Heart right ventricle (tissue), 16 donors: Measurements from ENCODE around the gene ADCY2. TPM values are rescaled to one million over a fixed set of nuclear protein-coding genes. Genes with fewer than 3 reads are reported as not detected.

ENCODE experiments used
- ATAC-seq, 8 donors: fragments of 200-7000 bp; cut with Tn5 transposase; one replicate each; pipeline ENCODE4 v1.9.1; 2020; ENCODE audit warnings: mild to moderate bottlenecking in 8 of 8, moderate library complexity in 8 of 8, moderate number of reproducible peaks in 1 of 8
- DNase-seq, 2 donors: peaks; one replicate each; pipeline ENCODE4 v3.0.0-alpha.2; 2020
- H3K27ac ChIP-seq, 10 donors: fragments of 200-600 bp; sonication (generic) in 2 of 10; one replicate each; pipeline versions ENCODE4 v1.5.0 to v1.8.0; 2020 to 2022; ENCODE audit warnings: mild to moderate bottlenecking in 3 of 10
- H3K27me3 ChIP-seq, 7 donors: fragments of 200-600 bp; one replicate each; pipeline ENCODE4 v1.8.0; 2021 to 2022; ENCODE audit warnings: mild to moderate bottlenecking in 2 of 7
- H3K36me3 ChIP-seq, 9 donors: fragments of 200-600 bp; sonication (generic) in 1 of 9; one replicate each; pipeline versions ENCODE4 v1.5.0 to v1.8.0; 2020 to 2022; ENCODE audit warnings: mild to moderate bottlenecking in 2 of 9
- H3K4me1 ChIP-seq, 9 donors: fragments of 200-600 bp; sonication (generic) in 1 of 9; one replicate each; pipeline versions ENCODE4 v1.5.0 to v1.8.0; 2020 to 2022; ENCODE audit warnings: mild to moderate bottlenecking in 4 of 9
- H3K4me3 ChIP-seq, 10 donors: fragments of 200-600 bp; sonication (generic) in 2 of 10; one replicate each; pipeline versions ENCODE4 v1.5.0 to v1.8.0; 2020 to 2022; ENCODE audit warnings: mild to moderate bottlenecking in 7 of 10, moderate library complexity in 2 of 10
- H3K9me3 ChIP-seq, 11 donors: fragments of 200-600 bp in 10 of 11; sonication (generic) in 2 of 11; one replicate each; pipeline versions ENCODE4 v1.5.0 to v1.8.0; 2013 to 2022; ENCODE audit warnings: mild to moderate bottlenecking in 2 of 11, control low read depth in 1 of 11, moderate library complexity in 1 of 11
- WGBS, 2 donors: extraction: QIAGEN DNeasy Blood & Tissue Kit; methylation state at CpG; one replicate each; pipeline ENCODE4 v1.1.7; 2013; ENCODE audit warnings: inconsistent platforms in 1 of 2; 5-methylcytosine and 5-hydroxymethylcytosine counted together
- intact Hi-C, 10 donors: fragments of 100-400 bp; cut with DNase I; formaldehyde crosslinking; loops; one replicate each; pipeline versions ENCODE4 v1.11.1 to v1.14.2; 2022
- polyA plus RNA-seq, 2 donors: library from polyadenylated mRNA; stranded (reverse); fragments of 200-250 nt; gene quantifications; one replicate each; pipeline ENCODE4 v1.2.3, GENCODE V29; 2013
- total RNA-seq, 10 donors: library from RNA; stranded (reverse); fragmentation: NEBNext Ultra II Directional in 3 of 10; extraction: Animal tissue kit (Norgen Biotek cat#: 25700) in 3 of 10; gene quantifications; one replicate each; pipeline versions ENCODE4 v1.2.1 to v1.2.4, GENCODE V29; 2021 to 2023
- TF ChIP-seq, protein P1 (sequence below), 9 donors: fragments of 200-600 bp; sonication (generic) in 2 of 9; IDR thresholded peaks; one replicate each; pipeline versions ENCODE4 v1.5.0 to v1.8.0; 2021 to 2022; ENCODE audit warnings: antibody characterized with exemption in 9 of 9, mild to moderate bottlenecking in 5 of 9, moderate library complexity in 1 of 9
- donor health status: Arrhythmogenic right ventricular cardiomyopathy.
- donor health status: ischemic (EF 13 %, LVEDD 7.1; RV severe dilation, severe dysfunction).
- donor health status: healthy with polysubstance abuse.
- donor health status: DM: no; HTN: yes; CAD: no.
- donor health status: DM: no; HTN: no; CAD: no.
- donor health status: ischemic (EF 25% LVEDD 6.9; RV normal size, moderate dysfunction).
- donor health status: ischemic (EF 25% LVEDD 5.7; RV mildly dilated, moderate dysfunction).
- donor health status: healthy.
- donor health status: DM: yes; HTN: yes; CAD: no.
- donor health status: Ischemic cardiomyopathy.
- donor health status: ischemic (EF 35%, LVEDD 5.7; RV mildly dilated, moderate dysfunction).
- donor health status: nonischemic (EF 11% LVEDD 7.7; RV severe dilation, severe dysfunction).
- donor health status: DM: yes; HTN: yes; CAD: no.
- donor health status: PGD.
- donor health status: ischemic (EF 29% LVEDD 5.4; RV normal size, mild dysfunction).
- donor health status: nonischemic (EF 23%, LVEDD 6.1; RV moderate dilation, normal function).

The ADCY2 gene
- total and polyA plus RNA-seq, 12 donors = 0.04 to 0.90 (median 0.17) TPM

DNA sequence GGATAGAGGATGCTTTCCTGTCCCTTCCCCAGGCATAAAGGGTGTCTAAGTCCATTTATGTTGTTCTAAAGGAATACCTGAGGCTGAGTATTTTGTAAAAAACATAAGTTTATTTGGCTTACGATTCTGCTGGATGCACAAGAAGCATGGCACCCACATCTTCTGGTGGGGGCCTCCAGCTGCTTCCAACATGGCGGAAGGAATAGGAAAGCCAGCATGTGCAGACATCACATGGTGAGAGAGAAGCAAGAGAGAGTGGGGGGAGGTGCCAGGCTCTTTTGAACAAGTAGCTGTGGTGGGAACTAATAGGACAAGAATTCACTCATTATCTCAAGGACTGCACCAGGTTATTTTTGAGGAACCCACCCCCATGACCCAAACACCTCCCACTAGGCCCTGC, 77.2 kb downstream of the ADCY2 start:
- H3K36me3 ChIP-seq = no peaks in the 10 kb centered on the region
- TF ChIP-seq, protein P1, sequence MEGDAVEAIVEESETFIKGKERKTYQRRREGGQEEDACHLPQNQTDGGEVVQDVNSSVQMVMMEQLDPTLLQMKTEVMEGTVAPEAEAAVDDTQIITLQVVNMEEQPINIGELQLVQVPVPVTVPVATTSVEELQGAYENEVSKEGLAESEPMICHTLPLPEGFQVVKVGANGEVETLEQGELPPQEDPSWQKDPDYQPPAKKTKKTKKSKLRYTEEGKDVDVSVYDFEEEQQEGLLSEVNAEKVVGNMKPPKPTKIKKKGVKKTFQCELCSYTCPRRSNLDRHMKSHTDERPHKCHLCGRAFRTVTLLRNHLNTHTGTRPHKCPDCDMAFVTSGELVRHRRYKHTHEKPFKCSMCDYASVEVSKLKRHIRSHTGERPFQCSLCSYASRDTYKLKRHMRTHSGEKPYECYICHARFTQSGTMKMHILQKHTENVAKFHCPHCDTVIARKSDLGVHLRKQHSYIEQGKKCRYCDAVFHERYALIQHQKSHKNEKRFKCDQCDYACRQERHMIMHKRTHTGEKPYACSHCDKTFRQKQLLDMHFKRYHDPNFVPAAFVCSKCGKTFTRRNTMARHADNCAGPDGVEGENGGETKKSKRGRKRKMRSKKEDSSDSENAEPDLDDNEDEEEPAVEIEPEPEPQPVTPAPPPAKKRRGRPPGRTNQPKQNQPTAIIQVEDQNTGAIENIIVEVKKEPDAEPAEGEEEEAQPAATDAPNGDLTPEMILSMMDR (IDR thresholded peaks at IDR 0.05) = no peak
- H3K27me3 ChIP-seq = no peaks in the 10 kb centered on the region
- no peaks in the 10 kb centered on the region for H3K4me1 ChIP-seq
- peaks cover 0 to 31% (median 6%) of the 10 kb centered on the region in 11 donors for H3K9me3 ChIP-seq
- H3K27ac ChIP-seq = no peak overlapping the region
- 69 to 79% methylated on average over 2 of the region's 2 CpGs for WGBS, 2 donors
- intact Hi-C loops = no loop called here
- DNase-seq (no peak), ATAC-seq (no peak)
- no peak overlapping the region for H3K4me3 ChIP-seq

DNA sequence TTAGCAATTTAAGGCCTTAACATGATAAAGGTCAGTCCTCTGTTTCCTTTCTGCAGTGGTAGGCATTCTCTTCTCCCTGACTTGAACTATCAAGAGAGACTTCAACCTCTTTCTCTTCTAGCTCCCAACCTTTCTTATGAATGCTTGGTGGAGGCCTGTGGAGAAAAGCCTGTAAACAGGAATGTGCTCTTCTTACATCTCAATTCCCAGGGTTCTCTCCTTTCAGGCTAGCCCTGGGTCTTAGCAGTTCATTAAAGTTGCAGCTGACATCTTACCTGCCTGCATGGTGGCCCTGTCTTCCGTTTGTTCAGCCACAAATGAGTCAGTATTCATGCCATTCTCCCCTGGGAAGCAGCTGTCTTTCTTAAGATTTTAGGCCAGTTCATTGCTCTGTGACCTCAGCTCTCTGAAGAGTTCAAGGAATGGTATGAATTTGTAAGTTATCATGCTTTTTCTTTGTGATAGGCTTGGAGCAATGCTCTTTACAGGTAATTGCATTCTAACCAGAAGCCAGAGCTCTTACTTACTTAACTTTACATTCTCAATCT, 77.8 kb downstream of the ADCY2 start:
- DNase-seq = no peak
- H3K4me1 ChIP-seq = no peaks in the 10 kb centered on the region
- TF ChIP-seq, protein P1 (IDR thresholded peaks at IDR 0.05) = no peak
- no peak for ATAC-seq
- H3K36me3 ChIP-seq = no peaks in the 10 kb centered on the region
- H3K9me3 ChIP-seq = peaks cover 0 to 31% (median 6%) of the 10 kb centered on the region in 11 donors
- 11 to 13% methylated on average over 1 of the region's 1 CpG for WGBS, 2 donors
- intact Hi-C loops = no loop called here
- H3K4me3 ChIP-seq = no peak overlapping the region
- H3K27me3 ChIP-seq = no peaks in the 10 kb centered on the region
- H3K27ac ChIP-seq = no peak overlapping the region

DNA sequence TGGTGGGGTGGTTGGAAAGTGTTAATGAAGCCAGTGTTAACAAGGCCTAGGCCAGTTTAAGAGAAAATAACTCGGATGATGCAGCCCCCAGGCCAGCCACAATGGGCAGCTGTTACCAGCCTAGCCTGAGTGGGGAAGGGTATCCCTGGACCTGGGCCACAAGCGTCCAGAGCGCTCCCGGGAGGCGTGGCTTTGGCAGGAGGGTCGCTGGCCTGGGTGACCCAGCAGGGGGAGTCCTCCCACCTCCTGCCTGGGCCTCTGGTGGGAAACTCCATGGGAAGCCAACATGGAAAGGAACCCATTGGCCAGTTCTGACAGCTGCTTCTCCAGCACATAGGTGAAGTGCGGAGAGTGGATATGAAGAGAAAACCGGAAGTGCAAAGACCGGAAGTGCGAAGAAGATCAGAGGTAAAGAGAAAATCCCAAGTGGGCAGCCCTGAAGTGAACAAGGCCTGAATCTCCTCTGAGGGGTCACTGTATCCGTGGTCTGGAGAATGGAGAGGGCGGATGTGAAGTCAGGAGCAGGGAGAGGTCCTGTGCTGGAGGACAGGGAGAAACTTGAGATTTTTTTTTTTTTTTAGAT, 79.0 kb downstream of the ADCY2 start:
- no peaks in the 10 kb centered on the region for H3K27me3 ChIP-seq
- no peaks in the 10 kb centered on the region for H3K36me3 ChIP-seq
- ATAC-seq (no peak), DNase-seq (no peak)
- no peak overlapping the region for H3K4me3 ChIP-seq
- intact Hi-C loops = no loop called here
- no peaks in the 10 kb centered on the region for H3K4me1 ChIP-seq
- 86 to 87% methylated on average over 12 of the region's 12 CpGs for WGBS, 2 donors
- peaks cover 0 to 31% (median 6%) of the 10 kb centered on the region in 11 donors for H3K9me3 ChIP-seq
- H3K27ac ChIP-seq = no peak overlapping the region
- TF ChIP-seq, protein P1 (IDR thresholded peaks at IDR 0.05) = no peak

DNA sequence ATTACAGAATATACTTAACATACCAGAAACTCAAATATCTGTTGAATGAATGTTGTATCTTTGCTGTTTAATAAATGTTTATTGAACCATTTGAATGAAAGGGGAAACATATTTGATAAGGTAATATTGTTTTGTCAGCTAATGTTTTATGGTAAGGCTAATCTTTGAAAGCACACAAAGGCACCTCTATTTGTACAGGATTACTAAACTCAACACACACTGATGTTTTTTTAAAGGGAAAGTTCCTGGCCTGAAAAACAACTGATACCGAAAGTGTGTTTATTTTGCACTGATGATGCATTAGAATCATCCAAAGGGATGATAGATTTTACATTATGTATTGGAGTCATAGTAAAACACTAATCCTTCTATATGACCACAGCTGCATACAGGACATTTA, 82.5 kb downstream of the ADCY2 start:
- Histone ChIP-seq H3K4me3 (no peak overlapping the region), H3K4me1 (no peaks in the 10 kb centered on the region), H3K9me3 (peaks cover 0 to 19% (median 0%) of the 10 kb centered on the region in 11 donors), H3K27me3 (no peaks in the 10 kb centered on the region), H3K36me3 (no peaks in the 10 kb centered on the region), H3K27ac (no peak overlapping the region)
- intact Hi-C loops = no loop called here
- no peak for DNase-seq
- no peak for ATAC-seq
- TF ChIP-seq, protein P1 (IDR thresholded peaks at IDR 0.05) = no peak
- WGBS, 2 donors = 53 to 68% methylated on average over 1 of the region's 1 CpG
